ENCODE measurements around the gene PHF13.

PHF13 gene

DNA sequence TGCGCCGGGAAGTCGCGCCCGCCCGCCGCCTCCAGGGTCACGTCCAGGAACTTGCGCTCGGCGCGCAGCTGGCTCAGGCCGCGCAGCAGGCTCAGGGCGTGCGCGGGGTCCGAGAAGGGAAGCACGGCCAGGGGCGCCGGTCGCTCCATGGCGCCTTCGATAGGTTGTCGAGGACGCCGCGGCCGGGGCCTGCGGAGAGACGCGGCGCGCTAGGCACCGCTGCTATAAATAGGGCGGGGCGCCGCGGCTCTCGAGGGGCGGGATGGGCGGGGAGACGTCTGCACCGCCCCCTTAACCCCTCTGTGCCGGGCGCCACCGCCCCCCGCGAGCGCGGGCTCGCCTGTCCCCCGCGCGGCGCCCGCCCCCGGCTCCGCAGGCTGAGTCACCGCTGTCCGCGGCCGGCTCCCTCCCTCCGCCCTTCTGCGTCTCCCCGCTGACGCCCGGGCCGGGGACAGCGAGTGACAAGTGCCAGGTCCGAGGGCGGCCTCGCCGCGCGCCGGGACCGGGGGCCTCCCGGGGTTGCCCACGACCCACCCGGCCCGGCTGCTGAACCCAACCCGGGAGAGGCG is 10.8 kb upstream of the PHF13 start, which contains the start of gene KLHL21:
KLHL21 (minus strand) TSS at position 201 of the 569 bp plus-strand sequence; CDS start at position 149, 52 bp downstream.
- peak; percentile 85 for DNase-seq (ENCODE audit: low spot score)

DNA sequence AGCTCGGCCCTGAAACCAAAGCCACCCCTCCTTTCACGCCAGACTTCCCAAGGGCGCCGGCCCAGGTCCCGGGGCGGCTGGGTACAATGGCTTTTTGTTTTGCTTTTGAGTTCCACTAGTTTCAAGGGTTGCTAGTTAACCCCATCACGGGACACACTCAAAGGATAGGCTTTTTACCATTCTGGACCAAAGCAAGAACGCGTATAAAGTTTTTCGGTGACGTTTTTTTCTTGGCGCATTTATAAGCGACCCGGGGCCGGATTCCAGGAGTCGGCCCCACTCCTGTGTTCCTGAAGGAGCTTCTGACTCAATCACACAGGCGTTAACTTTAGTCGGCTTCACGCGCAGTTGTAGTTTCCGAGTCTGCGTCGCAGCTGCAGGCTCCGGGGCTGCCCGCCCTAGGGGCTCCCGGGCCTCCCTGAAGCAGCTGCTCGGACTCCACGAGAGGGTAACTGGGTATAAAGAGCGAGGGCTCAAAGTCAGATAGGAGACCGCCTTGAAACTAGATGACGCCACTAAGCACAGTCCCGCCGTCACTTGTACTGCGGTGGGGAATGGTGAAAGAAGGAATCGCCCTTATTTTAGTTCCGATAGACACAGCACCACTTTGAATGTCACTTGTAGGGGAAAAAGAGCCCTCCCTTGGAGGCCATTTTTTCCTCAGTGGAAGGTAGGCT is 10.2 kb upstream of the PHF13 start:
- DNase-seq (ENCODE audit: low spot score), result peak; percentile 91

DNA sequence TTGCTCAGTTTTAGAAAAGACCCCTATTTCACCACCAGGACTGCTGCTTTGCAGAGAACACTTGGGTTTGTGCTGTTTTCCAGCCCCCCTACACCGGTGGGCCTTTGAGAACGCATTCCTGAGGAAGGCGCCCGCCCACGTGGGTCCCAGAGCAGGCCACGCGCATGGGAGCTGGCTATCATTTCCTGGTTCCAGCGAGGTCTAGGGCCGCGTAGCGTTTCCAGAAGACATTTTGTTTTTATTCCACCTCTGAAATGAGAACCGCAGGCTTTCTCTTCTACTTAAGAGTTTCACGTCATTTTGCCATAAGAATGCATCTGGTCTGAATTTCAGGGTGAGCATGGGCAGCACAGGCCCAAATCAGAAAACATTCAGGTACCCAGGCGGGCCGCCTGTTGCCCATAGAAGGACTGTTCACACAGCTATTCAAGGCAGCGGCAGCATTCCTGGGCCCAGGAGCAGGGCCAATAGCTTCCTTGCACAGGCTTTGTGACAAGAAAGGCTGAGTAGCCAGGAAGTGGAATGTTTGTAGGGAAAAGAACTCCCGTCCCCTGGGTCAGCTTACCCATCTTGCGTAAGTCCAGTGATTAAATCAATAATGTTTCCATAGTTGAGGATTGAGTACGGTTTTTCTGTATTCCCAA is 9.5 kb upstream of the PHF13 start:
- peak; percentile 57 for DNase-seq (ENCODE audit: low spot score)

DNA sequence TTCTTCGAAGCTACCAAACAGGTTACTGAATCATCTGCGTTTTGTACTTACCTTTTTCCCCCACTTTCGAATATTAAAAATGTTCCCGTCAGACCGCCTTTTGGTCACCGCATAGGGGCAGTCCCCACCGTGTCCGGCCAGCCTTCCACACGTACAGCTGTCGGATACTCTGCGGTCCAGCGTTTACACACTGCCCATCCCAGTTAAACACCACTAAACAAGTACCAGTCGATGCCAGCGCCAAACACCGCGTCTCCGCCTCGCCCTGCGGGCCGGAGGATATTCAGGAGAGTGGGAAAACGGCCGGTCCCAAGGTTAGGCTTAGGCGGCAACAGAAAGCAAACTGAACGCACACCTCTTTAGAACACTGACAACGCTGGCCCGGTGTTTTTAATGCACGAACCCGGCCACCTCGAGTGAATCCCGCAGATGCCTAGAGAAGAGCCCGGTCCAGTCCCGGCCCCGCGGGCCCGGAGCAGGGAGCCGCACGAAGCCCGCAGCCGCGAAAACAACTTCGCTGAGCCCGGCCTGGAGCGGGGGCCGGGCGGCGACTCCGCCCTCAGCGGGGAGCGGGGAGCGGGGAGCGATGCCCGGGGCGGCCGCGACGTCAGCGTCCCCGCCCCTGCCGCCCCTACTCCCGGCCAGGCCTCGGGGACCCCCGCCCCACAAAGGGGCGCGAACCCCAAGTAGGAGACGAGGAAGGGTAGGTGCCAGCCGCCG is 730 bp upstream of the PHF13 start:
- DNase-seq (ENCODE audit: low spot score), result peak; percentile 44

DNA sequence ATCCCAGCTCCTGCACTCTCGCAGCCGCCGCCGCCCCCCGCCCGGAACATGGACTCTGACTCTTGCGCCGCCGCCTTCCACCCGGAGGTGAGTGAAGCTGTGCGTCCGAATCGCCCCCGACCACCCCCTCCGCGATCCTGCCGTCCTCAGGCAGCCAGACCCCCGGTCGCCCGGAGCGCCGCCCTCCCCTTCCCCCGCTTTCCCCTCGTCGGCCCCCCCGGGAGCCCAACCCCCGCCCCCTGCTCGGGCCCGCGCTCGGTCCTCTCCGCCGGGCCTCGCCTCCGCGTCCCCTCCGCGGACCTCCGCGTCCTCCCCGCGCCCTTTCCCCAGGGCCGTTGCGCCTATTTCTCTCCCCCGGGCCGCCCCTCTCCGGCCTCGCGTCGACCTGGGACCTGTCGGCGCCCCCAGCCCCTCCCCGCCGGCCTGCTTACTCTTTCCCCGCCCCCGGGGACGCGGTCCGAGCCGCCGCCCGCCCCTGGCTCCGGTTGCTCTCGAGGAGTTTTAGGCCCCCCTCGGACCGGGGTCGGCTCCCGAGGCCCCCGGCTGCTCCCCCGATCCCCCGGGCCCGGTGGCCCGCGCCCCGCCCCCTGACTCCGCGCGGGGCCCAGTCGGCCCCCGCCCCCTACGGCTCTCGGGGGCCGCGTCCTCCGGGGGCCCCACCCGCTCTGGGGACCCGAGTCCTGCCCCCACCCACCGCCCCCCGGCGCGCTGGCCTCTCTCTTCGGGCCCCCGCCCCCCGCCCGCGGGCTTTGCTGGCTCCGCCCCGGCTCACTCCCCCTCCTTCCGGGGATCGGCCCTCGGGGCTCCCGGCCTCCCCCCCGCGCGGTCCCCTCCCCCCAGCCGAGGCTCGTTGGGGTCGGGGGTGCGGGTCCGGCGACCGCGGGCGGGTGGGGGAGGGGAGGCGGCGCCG is 743 bp downstream of the PHF13 start:
- no peak for DNase-seq (ENCODE audit: low spot score)

DNA sequence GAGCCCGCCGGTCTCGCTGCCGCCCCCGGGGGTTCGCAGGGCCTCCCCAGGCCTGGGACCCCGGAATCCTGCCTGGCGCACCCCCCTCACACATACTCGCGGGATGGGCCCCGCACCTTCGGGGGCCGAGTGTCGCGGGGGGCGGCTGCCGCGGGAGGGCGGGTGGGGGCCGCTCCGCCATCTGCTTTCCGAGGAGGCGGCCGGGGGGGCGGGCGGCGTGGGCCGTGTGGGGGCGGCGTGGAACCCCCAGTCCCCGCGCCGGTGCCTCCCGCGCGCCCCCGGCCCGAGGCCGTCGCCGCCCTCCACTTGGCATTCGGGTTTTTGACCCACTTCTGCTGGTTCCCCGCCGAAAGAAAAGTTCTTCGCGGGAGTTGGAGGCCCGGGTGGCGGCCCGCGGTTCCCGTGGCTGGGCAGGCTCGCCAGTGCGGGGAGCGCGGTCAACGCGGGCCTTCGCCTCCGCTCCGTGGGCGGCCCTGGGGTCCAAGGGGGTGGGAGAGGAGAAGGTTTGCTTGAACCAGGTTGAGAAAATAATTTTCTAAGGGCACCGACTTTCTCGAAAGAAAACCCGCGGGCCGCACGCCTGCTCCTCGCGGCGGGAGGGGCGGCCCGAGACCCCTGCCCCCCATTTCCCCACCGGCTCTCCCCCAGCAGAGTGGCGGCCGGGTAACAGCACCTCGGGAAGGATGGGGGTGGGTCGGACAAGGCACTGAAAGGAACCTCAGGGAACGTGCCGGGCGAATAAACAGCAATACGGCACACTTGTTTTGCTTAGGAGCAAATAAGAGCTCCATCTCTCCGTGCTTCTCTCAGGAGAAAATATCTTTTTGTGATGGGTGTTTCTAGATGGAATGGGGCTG is 1.6 kb downstream of the PHF13 start:
- no peak for DNase-seq (ENCODE audit: low spot score)

DNA sequence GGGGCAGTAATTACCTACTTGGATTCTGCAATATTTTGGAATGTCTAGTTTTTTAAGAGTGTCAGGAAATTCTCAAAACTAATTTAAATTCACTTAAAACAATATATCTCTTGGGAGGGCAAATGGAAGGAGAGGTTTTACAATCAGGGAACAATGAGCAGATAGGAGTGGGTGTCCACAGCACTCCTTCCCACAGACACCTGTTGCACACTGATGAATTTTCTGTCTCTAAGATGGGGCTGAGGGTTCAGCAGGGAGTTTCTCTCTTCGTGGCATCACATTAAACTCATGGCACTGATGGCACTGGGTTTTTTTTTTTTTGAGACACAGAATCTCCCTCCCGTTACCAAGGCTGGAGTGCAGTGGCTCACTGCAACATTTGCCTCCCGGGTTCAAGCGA is 5.5 kb downstream of the PHF13 start:
- DNase-seq (ENCODE audit: low spot score), result no peak

DNA sequence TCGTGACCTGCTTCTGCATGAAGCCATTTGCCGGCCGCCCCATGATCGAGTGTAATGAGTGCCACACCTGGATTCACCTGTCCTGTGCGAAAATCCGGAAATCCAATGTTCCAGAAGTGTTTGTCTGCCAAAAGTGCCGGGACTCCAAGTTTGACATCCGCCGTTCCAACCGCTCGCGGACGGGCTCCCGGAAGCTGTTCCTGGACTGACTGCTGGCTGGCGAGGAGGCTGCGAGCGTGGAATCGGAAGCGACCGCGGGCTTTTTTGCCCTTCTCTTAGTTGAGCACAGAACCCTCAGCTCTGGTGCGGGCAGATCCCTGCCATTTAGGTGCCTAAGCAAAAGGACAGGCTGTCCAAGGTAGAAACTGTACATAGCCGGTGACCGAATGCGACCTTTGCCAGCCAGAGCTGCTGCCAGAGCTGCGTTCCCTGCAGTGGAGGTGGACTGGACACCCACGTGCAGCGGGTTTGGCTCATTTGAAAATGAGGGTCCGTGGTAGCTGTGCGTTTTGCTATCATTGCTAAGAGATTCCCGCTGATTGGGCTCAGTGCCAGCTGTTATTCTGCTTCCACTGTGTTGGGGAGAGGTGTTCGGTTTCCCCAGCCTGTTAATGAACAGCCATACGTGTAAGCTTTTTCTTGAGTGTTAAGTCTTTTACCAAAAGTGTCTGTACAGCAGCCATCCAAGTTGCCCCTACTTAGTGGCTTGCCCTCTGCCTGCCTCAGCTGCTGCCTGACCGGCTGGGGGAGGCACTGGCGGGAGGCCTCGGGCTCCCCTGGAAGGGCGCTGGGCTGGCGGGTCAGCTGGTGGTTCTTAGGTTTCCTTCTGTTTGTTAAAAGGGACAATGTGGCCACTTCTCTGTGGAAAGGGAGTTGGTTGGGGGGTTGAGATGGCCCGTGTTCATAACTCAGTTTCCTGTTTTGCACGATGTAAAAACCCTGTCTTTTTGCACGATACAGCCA is 8.2 kb downstream of the PHF13 start:
- DNase-seq (ENCODE audit: low spot score), result no peak

DNA sequence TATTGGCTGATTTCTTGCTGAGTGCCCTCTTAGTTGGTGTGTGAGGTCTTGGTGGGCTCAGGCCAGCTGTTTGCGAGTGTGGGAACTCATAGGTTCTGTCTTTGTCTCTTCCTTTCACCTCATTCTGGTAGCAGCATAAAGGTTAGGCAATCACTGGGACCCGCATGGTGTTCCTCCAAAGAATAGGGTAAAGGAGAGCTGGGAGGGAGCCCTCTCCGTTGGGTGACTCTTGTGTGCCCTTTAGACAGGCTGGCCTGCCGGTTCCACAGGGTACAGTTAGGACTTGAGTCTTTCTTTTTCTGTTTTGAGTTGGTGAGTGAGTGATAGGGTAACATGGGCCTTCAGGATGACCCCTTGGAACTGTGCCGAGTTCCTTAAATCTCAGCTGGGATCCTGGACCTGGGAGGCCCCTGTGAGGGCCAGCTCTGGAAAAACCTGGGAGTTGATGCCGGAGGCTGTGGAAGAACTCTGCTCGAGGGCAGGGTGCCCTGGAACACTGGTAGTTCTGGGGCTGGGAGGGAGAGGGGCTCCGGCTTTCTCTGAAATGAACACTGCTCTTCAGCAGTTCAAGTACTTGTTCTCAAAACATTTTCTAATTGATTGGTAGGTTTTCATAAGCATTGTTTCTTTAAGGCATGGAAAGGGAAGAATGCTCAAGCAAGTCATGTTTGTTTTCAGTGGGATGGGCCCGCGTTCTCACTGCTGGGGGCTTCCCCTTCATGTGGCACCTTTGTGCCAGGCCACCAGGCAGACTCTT is 9.0 kb downstream of the PHF13 start:
- no peak for DNase-seq (ENCODE audit: low spot score)

DNA sequence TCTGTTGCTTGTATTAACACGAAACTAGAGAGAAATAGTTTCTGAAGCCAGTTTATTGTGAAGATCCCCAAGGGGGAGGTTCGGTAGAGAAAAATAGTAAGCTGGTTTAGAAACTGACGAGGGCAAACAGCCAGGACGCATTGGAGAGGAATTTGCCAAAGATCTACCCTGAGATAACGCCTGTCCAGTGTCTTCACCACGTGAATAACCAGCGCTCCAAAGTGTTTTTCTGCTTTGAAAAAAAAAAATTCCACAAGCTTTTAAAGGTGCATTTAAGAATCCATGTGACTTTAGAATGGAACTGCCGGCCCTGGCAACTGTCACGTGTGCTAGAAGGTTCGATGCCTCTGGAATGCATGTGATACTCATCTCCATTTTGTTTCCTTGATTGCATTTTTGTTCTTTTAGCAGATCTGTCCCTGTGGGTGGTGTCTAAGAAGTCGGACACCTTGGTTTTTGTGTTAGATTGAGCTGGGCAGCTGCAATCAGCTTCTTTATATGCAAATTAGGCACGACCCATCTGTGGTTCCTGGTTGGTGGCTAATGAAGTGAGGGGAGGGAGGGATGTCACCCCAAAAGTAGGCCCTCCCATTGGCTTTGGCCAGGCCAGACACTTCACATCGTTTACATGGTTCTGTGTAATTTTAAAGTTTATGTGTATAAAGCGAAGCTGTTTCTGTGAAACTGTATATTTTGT is 9.9 kb downstream of the PHF13 start:
- DNase-seq (ENCODE audit: low spot score), result no peak

DNA sequence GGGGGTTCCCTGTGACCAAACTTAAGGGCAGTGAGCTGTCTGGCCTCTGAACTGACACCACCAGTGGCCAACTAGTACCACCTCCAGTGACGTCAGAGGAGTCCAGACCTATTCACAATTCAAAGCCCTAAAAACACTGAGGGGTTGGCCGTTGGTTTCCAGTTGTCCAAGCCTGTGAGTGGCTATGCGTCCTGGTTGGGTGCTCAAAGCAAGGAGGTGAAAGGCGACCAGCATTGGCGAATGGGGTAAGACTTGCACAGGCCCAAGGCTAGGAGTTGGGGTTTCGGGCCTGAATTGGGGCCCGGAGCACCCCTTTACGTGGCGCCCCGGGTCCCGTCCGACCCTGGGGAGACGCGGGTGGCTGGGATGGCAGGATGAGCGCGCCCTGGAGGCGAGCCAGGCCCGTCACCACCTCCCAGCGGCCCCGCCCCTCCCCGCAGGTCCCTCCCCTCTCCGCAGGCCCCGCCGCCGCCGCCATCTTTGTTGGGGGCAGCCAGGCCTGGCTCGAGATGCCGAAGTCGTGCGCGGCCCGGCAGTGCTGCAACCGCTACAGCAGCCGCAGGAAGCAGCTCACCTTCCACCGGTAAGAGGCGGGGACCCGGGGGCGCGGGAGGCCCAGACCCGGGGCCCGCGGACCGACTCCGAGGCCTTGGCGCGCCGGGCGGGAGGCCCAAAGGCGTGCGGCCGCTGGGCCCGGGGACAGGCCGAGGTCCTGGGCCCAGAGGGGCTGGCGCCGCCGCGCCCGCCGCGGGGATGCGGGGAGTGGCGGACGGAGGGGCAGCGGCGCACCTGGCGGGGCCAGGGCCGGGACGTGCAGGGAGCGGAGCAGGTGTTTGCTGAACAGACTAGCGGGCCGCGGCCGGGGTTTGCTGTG is 11.4 kb downstream of the PHF13 start, which contains the start of gene THAP3:
THAP3 (plus strand) TSS at position 159 of the 874 bp plus-strand sequence; CDS start at position 510, 351 bp downstream.
- peak; percentile 68 for DNase-seq (ENCODE audit: low spot score)

DNA sequence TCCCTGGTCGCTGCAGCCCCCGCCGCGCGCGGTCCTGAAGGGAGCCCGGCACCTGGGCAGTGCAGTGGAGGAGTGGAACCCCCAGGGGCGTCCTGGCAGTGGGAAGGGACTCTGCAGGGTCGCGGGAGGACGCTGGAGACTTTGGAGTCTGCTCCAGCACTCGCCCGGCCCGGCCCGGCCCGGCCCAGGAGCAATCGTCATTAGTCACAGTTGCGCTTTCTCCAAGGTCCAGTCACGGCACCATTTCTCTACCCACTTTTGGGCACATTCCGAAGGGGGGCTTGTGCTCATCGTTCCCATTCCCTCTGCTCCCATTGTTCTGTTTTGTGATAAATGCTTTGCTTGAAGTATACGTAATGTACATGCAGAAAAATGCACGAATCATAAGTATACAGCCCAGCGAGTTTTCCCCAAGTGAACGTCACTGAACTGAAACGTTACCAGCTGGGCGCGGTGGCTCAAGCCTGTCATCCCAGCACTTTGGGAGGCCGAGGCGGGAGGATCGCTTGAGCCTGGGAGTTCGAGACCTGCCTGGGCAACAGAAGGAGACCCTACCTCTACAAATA is 12.1 kb downstream of the PHF13 start:
- DNase-seq (ENCODE audit: low spot score), result no peak

DNA sequence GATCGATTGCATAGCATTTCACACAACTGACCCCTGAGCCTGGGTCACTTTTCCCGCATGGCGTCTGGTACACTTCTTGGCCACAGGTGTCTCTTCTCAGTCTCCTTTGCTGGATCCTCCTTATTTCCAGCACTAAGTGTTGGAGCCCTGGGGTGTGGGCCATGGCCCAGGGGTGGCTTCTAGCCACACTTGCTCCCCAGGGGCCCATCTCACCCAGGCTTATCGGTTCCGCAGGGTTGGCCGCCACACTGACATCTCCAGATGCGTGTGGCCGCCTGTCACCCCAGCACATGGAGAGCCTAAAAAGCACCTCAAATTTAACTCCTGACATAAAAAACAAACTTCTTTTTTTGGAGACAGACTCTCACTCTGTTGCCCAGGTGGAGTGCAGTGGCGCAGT is 13.5 kb downstream of the PHF13 start:
- DNase-seq (ENCODE audit: low spot score), result no peak

DNA sequence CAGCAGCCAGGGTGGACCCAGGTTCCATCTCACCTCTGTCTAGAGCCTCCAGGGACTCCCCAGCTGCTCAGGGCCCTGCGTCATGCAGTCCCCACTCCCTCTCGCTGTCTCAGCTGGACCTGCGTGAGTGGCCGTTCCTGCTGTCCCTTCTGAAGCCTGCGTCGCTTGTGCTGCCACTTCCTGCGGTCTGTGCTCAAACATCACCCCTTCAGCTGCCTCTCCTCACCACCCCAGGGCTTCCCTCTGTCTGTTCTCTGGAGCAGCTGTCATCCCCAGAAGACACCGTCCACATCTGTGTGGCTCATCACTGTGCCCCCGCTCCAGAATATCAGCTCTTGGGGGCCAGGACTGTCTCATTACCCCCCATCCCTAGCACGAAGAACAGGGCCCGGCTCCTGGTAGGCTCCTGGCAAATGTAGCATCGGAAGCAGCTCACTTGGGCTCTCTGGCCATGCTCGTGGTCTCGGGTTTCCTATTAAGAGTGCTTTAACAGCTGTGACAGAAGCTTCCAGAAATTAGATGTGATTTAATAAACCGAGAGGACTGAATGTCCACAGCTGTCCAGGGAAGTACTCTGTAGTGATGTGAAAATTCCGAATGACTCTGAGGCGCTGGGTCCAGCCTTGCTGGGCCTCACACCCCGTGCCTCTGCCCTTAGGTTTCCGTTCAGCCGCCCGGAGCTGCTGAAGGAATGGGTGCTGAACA is 14.5 kb downstream of the PHF13 start:
- no peak for DNase-seq (ENCODE audit: low spot score)

DNA sequence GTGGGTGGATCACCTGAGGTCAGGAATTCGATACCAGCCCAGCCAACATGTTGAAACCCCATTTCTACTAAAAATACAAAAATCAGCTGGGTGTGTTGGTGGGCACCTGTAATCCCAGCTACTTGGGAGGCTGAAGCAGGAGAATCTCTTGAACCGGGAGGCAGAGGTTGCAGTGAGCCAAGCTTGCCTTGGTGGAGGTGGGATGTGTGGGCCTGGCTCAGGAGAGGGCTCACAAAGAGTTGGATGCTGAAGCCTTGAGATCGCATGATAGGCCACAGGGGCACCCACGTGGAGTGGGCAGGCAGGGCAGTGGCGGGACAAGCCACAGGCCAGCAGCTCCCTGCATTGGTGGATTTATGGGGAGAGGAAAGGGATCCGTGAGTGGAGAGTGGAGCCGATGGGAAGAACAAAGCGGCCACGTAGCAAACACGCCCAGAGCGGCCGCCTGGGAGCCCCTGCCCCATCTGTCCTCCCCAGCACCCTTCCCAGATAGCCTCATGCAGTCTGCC is 15.5 kb downstream of the PHF13 start:
- DNase-seq (ENCODE audit: low spot score), result no peak

DNA sequence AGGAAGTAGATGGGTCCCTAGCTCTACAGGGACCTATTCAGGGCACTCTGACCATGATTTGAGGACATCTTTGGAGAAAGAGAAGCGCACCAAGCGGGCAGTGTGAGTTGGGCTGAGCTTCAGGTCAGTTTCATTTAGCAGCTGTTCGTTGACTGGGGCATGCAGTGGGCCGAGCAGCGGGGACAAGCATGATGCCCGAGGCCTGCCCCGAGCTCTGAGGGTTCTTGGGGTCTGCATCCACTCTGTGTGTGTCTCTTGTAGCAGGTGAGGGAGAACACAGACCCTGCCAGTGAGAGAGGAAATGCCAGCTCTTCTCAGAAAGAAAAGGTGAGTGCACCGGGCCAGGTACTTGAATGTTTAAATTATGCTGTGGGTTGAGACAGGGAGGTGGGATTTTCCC is 16.5 kb downstream of the PHF13 start:
- no peak for DNase-seq (ENCODE audit: low spot score)
